HG03060 (cell line): ENCODE results near the gene NHERF1.

ENCODE experiments used
- ATAC-seq: cut with Tn5 transposase; IDR thresholded peaks from one replicate; pipeline ENCODE4 v1.9.1; 2021; ENCODE audit warnings: low read depth, moderate number of reproducible peaks; ENCODE audit not compliant: unreplicated experiment

Gene NHERF1

DNA sequence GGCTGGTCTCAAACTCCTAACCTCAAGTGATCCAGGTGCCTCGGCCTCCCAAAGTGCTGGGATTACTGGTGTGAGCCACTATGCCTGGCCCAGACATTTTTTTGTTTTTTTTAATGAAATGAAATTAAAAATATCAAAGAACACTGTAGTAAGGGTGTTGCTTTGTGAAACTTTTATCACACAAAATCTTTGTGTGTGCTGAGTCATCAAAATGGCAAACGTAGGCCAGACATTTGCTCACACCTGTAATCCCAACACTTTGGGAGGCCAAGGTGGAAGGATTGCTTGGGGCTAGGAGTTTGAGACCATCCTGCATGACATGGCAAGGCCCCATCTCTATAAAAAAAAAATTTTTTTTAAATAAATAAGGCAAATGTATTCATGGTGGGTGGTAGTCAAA lies 18.0 kb downstream of the NHERF1 start:
- ATAC-seq = no peak

DNA sequence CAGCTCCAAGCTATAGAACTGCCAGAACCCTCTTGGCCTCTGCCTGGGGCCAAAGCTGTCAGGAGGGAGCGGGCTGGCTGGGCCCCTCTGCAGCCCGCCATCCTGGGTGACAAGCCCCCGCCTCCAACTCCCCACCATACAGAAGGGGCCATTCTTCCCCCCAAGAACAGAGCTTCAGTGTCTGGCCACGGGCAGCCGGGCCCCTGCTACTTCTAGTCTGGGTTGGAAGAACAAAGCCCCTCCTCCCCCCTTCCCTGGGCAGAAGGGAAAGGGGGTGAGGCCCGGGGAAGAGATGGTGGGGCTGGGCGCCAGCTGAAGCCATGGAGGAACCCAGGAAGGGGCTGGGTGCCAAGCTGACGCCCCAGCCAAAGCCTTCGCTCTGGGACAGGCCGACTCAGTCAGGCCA lies 18.7 kb downstream of the NHERF1 start:
- ATAC-seq = no peak

DNA sequence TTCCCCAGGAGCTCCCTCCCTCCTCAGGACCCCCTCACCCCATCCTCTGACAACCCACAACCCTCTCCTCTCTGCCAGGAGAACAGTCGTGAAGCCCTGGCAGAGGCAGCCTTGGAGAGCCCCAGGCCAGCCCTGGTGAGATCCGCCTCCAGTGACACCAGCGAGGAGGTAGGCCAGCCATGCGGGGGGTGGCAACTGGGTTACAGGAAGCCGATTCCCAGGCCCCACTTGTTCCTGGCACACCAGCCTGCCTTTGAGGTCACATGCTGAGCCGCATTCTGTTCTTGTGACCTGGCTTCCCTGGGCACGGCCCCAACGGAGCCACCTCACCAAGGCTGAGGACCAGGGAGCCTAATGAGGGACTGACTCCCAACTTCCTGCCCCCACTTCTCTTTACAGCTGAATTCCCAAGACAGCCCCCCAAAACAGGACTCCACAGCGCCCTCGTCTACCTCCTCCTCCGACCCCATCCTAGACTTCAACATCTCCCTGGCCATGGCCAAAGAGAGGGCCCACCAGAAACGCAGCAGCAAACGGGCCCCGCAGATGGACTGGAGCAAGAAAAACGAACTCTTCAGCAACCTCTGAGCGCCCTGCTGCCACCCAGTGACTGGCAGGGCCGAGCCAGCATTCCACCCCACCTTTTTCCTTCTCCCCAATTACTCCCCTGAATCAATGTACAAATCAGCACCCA lies 19.8 kb downstream of the NHERF1 start:
- no peak for ATAC-seq

DNA sequence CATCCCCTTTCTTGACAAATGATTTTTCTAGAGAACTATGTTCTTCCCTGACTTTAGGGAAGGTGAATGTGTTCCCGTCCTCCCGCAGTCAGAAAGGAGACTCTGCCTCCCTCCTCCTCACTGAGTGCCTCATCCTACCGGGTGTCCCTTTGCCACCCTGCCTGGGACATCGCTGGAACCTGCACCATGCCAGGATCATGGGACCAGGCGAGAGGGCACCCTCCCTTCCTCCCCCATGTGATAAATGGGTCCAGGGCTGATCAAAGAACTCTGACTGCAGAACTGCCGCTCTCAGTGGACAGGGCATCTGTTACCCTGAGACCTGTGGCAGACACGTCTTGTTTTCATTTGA lies 20.3 kb downstream of the NHERF1 start:
- no peak for ATAC-seq

DNA sequence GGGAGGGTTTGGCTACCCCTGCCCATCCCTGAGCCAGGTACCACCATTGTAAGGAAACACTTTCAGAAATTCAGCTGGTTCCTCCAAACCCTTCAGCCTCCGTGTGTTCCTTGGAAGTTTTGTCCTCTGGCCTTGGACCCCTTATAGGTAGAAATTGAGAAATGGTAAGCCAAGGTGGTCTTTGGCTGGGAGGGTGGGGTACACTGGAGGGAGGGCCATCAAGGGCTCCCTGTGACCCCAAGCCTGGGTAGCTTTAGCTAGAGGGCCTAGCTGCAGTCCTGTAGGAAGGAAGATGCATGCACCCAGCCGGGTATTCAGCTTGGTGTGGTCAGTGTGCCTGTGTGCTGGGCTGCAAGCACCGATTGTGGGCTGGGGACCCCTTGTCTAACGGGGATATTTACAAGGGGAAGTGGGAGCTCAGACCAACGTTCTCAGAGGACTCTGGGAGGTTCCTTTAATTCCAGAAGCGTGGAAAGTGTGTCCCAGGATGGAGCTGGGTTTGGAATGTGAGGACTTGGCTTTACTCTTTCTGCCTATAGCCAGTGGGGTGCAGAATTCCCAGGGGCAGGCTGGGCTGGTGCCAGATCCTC lies 20.9 kb downstream of the NHERF1 start:
- no peak for ATAC-seq

DNA sequence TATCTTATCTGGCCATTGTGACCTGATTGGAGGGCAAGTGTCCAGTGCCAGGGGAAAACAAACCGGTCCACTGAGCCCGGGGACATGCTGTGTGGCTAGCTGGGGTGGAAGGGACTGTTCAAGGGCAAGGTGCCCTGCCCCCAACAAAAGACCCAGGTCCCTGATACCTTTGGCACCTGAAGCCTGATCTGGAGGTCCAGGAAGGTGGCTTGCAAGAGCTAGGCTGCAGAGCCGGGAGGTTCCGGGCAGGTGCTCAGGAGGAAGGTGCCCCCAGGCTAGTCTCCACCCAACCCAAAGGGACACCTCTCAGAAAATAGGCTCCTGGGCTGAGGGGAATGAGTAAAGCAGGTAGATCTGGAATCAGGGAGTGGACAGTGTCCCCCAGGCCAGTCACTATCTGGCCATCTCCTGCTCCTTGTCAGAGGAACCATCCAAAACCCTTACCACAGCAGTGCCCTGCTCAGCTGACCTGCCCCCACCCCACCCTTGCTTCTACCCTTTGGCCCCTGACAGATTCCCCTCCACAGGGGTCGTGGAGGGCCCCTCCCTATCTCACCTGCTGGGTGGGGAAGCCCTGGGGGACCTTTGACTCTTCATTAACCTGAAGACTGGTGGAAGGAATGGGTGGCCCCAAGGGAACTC lies 21.5 kb downstream of the NHERF1 start:
- ATAC-seq = no peak

DNA sequence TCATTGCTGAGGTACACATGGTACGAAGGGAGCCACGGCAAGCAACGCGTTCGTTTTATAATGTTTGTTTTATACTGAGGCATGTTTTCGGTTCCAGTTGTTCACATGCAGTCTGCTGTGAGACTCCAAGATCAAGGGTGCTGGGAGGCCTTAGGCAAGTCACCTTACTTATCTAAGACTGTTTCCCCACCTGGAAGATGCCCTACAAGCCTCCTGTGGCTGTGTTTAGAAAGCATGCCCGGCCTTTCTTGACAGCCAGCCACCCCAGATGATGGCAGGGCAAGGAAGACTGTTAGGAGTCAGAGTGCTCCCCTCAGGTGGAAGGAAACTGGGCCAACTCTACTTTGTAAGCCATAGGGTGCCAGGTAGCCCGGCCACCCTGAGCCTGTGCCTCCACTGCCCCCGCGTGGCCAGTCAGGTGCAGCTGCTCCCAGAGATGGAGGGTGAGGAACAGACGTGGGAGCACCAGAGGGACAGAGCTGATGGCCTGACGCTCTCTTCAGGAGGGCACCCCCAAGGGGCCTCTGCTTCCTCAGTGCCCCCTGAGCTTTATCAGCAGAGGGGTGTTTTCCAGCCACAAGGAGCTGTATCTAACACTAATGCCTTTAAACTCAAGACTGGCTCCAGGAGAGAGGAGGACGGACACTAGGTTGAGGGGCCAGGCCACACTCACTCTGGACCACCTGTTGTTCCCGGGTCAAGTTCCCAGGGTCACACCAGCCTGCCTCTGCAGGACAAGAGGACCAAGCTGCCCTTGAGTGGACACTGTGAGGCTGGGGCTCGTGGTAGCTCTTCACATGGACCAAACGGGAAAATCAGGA lies 22.3 kb downstream of the NHERF1 start:
- ATAC-seq = no peak

DNA sequence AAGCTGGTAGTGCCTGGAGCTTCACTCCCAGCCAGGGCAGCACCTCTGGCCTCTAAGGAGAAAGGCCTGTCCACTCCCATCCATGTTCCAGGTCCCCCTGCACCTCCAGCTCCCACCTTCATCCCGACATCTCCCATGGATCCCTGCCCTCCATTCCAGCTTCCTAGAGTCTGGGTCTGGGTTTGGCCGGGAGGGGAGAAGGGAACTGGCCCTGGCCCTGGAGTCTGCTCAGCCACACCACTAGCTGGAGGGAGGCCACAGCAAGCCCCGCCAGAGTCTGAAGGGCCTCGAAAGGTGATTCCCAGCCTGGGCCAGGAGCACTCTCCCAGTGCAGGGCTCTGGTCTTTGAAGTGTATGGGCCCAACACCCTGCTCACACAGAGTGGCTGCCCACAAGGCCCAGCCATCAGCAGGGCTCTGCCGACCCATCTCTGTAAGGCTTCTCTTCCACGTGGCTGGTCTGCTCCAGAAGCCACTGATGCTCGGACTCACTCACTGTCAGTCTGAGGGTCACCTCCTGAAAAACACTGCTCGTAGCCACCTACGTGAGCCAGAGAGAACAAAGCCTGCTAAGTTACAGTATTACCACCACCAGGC lies 23.0 kb downstream of the NHERF1 start:
- no peak for ATAC-seq

DNA sequence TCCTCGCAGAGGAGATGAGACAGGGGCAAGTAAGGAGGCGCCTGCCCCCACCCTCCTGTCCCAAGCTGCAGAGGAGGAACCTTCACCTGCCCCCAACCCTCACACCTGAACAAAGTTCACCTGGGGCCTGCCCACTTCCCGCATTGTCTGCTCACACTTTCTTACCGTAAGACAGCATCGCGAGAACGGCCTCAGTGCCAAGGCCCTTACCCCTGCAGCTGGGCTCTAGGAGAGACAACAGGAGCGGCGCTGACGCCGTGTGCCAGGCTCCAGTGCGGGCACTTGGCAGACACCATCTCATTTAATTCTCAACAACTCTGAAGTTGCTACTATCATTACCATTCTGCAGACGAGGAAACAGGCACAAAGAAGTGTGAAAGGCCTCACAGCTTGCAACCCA lies 23.6 kb downstream of the NHERF1 start:
- ATAC-seq = no peak

DNA sequence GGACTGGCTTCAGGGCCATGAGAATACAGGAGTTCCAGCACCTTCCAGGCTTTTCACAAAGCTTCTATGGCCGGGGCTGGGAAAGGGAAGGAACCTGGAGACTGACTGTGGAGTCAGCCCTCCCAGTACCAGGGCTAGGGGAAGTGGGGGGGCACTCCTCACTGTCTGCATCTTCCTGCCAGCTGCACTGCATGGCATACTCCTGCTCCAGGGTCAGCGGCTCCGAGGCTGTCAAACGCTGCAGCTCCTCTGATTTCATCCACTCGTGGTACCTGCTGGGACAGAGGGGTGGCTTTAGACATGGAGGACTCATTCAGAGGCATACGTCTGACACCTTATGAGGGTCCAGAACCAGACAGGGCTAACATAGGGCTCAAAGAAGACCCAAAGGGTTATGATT lies 25.0 kb downstream of the NHERF1 start:
- no peak for ATAC-seq

DNA sequence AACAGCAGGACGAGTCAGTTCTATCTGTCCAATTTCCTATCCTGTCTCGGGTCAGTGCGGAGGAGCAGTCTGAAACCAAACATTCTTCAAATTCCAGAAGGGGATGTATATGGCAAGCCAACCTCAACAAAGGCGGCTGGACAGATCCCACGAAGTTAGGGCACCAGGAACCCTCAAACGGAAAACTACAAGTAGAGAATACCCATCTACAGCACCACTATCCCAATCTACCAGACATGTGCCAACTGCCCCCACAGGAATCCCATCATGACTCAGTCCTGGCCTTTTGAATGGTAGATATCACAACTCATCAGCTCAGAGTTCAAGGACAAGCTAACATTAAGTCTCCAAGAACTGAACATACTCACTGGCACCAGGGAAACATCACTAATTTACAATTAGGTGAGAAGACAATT lies 25.5 kb downstream of the NHERF1 start:
- ATAC-seq = no peak

DNA sequence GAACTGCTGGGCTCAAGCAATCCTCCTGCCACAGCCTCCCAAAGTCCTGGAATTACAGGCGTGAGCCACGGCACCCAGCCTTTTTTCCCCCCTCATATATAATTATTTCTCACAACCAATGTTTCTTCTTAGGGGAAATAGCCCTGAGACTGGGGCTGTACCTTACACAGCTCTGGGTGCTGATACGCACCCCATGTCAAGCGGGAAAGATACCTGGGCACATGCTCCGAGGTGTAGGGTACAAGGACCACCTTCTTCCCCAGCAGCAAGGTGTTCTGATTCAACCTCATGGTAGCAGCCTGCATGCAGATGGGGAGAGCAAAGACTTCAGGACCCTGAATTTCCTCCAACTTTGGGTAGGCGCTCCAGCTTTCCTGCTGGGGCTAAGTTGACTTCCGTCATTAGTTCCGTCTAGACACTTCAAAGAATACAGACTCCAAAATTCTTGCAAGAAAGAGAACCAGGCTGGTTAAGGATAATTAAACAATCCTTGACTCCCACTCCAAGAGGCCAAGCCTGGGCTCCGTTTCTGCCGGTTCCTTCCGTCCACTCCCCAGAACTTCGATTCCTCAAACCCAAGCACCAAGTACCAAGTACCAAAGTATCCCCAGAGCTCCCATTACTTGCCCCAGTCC lies 27.1 kb downstream of the NHERF1 start:
- no peak for ATAC-seq

DNA sequence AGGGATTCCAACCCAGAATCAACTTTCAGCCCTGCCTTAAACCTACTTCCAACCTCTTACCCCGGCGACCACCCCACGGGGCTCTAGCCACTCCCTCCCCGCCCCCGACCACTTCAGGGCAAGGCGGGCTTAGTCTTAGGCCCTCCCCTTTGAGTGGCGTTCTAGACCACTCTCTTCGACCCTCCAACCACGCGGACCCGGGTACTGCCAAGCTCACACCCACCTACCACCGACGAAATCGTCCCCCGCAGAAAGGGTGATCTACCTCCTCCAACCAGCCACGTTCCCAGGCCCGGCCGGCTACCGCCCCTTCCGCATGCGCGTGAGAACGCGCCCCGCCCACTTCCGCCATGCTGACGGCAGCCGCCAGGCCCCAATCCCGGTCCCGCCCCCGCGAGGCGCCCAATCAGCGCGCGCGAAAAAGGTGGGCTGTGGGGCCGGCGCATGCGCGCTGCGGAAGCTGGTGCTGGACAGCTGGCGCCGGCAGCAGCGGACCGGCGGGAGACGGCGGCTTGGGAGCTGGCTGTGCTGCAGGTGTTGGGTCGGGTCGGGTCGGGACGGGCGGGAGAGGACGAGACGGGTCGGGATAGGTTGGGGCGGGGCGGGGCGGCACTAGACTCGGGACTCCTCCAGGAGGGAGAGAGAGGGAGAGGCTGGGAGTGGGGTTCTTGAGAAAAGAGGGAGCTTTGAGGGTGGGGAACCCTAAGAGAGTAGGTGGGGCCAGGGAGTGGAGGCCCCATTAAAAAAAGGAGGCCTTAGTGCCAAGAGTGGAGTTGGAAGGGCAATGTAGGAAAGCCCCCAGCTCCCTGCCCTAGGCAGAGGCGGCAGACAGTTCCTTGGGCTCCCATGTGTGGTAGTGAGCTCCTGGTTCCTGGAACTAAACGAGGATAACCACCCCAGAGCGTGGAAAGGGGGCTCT lies 27.9 kb downstream of the NHERF1 start, which contains the start of gene NAT9:
TSS of gene NAT9 (minus strand) at position 302 of the 919 bp plus-strand sequence. CDS start 647 bp downstream, outside the sequence.
- ATAC-seq = no peak

DNA sequence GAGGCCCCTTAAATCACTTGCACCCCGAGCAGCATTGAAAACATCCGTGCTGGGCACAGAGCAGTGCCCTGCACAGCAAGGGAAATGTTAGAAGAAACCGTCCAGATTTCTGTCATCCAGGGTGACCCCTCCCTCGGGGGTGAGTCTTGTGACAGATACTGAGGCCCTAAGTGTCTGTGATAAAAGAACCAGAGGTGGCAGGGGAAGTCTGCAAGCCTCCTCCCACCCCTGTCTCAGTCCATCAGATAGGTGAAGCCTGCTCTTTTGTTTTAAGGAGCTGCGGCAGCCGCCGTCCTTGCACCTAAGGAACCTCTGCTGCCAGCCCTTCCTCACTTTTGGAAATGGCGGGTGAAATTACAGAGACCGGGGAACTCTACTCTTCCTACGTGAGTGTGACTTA lies 28.6 kb downstream of the NHERF1 start:
- no peak for ATAC-seq

DNA sequence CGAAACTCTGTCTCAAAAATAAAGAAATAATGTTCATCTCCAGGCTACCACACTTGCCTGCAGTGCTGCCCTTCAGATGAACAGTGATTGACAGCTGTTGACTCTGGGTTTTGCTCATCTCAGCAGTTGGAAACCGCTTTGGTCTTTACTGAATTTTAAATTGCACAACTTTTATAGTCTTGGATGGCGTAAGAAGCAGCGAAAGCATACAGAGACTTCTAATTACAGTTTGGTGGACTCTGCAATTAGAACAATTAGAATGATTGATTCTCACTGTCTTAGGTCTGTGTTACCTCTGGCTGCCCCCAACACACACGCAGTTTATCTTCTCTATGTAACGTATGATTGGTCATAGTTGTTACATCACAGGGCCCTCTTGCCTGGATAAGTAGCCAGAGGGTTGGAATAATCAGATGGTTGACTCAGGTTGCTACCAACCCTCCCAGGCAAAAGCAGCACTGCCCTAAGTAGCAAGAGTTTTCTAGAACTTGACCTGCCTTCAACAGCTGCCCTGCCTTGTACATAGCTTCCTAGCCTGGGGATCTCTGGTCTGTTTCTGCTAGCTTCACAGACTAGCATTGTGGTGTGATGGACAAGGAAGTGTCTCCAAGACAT lies 29.6 kb downstream of the NHERF1 start:
- no peak for ATAC-seq

DNA sequence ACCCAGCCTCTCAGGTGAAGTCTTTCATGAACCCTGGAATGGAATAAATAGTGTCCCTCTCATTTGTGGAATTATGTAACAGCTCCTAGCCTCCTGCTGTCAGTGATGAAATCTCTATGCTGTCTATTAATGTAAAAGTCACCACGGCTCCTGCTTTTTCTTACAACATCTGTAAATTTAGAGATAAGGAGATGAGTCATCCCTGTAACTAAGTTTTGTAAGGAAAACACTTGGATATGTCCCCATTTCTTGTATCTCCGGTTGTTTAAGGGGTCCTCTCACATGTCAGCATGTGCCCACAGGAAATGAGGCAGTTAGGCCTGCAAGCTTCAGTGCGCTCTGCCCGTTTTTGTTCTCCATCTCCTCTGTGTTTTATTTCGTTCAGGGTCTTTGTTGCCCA lies 30.5 kb downstream of the NHERF1 start:
- ATAC-seq = no peak

DNA sequence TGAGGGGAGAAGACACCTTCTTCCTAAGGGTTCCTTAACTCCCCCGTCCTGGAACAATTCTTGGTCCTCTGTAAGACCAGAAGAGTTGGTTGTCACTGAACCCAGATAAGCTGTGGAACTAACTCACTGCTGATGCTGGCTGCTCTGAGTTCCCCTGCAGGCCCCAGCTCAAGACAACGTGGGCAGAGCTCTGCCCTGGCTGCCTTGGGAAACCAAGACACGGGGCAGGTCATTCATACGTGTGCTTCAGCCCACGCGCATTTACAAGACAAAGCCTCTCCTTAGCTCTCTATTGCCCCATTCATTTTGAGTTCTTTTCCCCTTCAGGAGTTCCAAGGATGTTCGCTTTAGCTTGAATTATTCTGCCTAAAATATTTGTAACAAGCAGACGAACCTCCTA lies 31.1 kb downstream of the NHERF1 start:
- ATAC-seq = no peak

DNA sequence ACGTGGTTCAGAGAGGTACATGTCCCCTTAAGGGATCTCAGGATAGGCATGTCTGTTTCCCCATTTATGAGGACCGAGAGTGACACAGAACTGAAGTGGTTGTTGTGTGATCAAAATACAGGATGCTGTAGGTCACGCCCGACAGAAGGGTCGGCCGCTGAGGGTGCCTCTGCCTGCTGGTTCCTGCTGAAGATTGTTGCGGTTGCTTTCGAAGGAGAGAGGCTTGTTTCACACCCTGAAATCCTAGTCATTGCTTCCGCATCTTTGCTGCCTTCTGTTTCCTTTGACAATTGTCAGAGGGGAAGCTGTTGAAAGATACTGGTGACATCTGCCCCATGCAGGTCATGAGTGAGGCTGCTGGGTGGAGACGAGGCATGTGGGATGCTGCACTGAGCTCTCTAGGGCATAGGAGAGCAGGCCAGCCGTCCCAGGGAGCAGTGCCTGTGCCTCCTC lies 31.5 kb downstream of the NHERF1 start:
- peak; percentile 55 for ATAC-seq
